ENCODE results near the gene STOX2. TPM values are rescaled to one million over a fixed set of nuclear protein-coding genes. Genes with fewer than 3 reads are reported as not detected.

Gene STOX2
- total RNA-seq, 2 experiments from 2014 or later = not detected

DNA sequence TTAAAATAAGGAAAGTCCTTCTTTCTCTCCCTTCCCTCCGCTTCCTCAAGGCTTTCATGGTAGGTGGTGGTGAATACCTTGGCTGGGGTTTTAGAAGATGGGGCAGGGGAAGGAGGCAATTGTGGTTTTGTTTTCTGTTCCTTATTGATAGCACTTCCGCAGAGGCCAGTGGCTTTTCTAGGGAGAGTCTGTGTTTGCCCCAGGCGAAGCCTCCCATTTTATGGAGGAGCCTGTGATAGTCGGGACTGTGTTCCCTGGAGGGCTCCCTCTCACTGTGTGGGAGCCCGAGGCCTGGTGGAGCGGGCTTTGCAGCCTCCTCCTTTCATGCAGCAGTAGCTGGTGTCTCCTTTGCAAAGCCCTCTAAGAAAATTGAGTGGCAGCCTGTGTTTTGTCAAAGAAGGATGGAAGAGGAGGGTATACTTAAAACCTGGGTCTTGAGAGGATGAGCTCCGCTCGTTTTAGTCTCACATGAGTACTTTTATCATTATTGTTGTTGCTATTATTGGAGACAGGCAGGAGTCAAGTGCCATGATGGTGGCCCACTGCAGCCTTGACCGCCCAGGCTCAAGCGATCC lies 29.8 kb upstream of the STOX2 start:
- no peak overlapping the region for H3K4me3 Mint-ChIP-seq

DNA sequence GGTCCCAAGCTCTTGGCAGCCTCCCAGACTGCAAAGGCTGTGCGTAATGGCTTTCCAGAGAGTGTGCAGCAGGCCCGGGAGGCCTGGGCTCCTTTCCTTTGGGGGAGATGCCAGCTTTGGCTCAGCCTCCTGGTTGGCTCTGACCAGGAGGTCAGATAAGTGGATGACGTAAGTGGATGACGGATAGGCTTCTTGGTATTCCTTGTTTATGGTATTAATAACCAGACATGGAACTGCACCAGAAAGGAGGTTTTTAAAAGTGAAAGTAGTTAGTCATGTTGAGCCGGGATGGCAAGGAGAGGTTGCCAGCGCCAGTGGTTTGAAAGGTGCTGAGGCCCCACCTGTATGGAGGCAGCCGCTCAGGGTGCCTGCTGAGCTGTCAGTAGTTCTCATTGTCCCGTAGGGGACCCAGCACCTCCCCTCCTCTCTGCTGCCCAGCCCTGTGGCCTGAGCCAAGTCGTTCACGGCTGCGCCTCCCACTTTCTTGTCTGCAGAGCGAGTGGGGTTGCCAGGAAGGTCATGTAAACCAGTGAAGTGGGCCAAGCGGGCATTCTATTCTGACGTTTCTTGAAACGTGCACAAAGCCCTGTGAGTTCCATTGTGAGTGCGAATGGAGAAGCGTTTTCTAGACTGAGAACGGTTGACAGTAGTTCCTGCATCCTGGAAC lies 28.7 kb upstream of the STOX2 start:
- Mint-ChIP-seq H3K36me3 (no peaks in the 10 kb centered on the region), H3K4me1 (no peaks in the 10 kb centered on the region), H3K9me3 (no peaks in the 10 kb centered on the region), H3K27ac (no peak overlapping the region), H3K4me3 (no peak overlapping the region), H3K27me3 (no peaks in the 10 kb centered on the region)
- DNase-seq = no peak

More for the DNA sequence above, 29.8 kb upstream of the STOX2 start:
- no peak for DNase-seq
- Mint-ChIP-seq H3K27ac (no peak overlapping the region), H3K4me1 (no peaks in the 10 kb centered on the region), H3K9me3 (no peaks in the 10 kb centered on the region), H3K36me3 (no peaks in the 10 kb centered on the region), H3K27me3 (no peaks in the 10 kb centered on the region)

DNA sequence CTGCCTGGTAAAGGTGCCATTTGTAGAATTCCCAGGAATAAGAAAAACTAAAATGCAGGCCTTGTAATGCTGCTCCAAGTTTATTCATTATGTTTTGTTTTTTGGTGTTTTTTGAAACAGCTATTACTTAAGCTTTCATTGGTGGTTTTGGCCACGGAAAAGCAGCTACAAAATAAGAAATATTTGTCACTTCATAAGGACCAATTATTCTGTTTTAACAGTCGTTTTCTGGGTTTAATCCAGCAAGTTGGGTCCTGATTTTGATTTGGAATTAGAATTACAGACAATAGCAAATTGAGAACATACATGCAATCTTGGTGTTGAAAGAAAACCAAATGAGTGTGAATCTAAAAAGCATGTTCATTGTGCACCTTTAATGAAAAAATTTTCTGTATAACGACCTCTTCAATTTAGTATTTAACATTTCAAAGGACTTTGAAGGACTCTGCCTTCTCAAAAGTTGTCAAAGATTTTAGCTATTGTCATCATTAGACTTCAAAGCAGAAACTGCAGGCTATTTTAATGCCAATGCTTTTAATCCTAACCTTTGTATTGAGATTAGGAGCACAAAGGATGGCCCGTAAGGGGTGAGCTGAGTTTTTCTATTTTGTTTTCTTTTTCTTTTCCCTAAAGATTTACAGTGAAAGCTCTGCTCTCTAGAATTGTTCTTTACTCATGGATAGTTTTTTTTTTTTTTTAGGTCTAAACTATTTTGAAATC lies 26.7 kb upstream of the STOX2 start:
- no peak for DNase-seq
- no peak overlapping the region for H3K4me3 Mint-ChIP-seq
- no peaks in the 10 kb centered on the region for H3K9me3 Mint-ChIP-seq

DNA sequence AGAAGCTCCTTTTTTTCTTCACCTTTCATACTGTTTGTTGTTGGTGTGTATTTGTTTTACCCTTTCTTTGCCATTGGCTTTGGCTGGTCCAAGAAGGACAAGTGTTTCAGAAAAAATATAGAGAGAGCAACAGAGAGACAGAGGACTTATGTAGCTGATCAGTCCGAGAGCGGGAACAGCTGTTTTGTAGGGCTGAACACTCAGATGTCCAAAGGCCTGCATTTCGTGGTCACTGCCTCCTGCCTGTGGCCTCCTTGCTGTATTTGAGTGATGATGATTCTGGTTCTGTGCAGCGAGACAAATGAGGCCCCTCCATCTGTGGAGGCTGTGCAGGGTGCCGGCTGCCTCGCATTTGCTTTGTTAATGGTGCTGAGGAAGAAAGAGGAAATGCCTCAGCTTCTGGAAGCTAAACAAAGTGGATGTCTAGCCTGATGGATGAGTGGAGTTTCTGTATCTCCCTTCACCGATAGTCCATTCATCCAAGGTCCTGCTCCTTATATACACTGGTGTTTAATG lies 19.8 kb upstream of the STOX2 start:
- Mint-ChIP-seq H3K4me1 (no peaks in the 10 kb centered on the region), H3K4me3 (no peak overlapping the region), H3K27me3 (peaks cover 4% of the 10 kb centered on the region), H3K27ac (no peak overlapping the region), H3K36me3 (no peaks in the 10 kb centered on the region), H3K9me3 (no peaks in the 10 kb centered on the region)
- no peak for DNase-seq

More for the DNA sequence above, 26.7 kb upstream of the STOX2 start:
- Mint-ChIP-seq H3K36me3 (no peaks in the 10 kb centered on the region), H3K27ac (no peak overlapping the region), H3K27me3 (no peaks in the 10 kb centered on the region), H3K4me1 (no peaks in the 10 kb centered on the region)

DNA sequence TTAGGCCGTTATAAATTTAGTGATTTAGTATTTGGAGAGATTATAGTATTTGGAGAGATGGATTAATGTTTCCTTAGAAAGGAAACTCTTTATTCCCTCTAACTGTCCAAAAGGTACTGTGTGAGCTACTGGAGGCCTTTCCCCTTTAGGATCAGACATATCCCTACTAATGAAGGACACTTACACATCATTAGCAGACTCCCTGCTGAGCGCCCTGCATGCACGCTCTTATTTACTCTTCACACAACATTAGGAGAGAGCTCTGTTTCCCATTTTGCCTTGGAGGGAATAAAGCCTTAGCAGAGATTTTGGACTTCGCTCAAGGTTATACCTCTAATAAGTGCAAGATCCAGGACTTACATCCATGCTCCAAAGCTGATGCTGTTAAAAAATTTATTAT lies 17.8 kb upstream of the STOX2 start:
- Mint-ChIP-seq H3K27ac (no peak overlapping the region), H3K4me1 (no peaks in the 10 kb centered on the region)

DNA sequence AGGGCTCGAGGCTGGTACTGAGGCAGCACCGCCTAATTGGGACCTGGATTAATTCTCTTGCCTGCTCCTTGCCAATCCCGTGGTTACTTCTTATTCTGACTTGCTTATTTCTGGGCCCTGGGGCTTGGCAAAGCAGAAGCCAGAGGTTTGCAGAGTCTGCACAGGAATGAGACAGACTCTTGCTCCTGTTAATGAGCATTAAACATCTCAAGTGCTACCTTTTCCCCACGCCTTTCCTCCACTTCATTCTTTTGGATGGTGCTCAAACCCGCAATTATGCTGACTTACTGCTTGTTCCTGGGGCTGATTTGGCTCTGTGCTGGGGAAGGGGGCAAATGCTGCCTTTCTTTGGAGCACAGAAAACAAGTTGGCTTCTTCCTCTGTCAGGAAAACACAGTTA lies 16.5 kb upstream of the STOX2 start:
- Mint-ChIP-seq H3K36me3 (no peaks in the 10 kb centered on the region), H3K27ac (no peak overlapping the region), H3K27me3 (peaks cover 4% of the 10 kb centered on the region), H3K4me3 (no peak overlapping the region), H3K9me3 (no peaks in the 10 kb centered on the region), H3K4me1 (no peaks in the 10 kb centered on the region)
- no peak for DNase-seq

More for the DNA sequence above, 17.8 kb upstream of the STOX2 start:
- H3K4me3 Mint-ChIP-seq = no peak overlapping the region
- DNase-seq = no peak
- H3K9me3 Mint-ChIP-seq = no peaks in the 10 kb centered on the region
- H3K36me3 Mint-ChIP-seq = no peaks in the 10 kb centered on the region
- H3K27me3 Mint-ChIP-seq = peaks cover 4% of the 10 kb centered on the region

DNA sequence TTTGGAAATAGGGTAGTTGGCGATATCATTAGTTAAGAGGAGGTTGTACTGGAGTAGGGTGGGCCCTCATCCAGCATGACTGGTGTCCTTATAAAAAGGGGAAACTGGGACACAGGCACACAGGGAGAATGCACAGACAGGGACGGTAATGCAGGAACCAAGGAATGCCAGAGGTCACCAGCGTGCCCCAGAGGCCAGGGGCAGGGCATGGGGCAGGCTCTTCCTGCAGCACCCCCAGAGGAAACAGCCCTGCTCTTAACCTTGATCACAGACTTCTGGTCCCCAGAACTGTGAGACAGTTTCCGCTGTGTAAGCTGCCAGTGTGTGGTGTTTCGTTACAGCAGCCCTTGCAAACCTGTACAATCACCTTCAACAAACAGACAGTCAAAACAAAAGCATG lies 15.9 kb upstream of the STOX2 start:
- Mint-ChIP-seq H3K27me3 (peaks cover 4% of the 10 kb centered on the region), H3K4me1 (no peaks in the 10 kb centered on the region), H3K9me3 (no peaks in the 10 kb centered on the region), H3K4me3 (no peak overlapping the region), H3K27ac (no peak overlapping the region), H3K36me3 (no peaks in the 10 kb centered on the region)
- no peak for DNase-seq

DNA sequence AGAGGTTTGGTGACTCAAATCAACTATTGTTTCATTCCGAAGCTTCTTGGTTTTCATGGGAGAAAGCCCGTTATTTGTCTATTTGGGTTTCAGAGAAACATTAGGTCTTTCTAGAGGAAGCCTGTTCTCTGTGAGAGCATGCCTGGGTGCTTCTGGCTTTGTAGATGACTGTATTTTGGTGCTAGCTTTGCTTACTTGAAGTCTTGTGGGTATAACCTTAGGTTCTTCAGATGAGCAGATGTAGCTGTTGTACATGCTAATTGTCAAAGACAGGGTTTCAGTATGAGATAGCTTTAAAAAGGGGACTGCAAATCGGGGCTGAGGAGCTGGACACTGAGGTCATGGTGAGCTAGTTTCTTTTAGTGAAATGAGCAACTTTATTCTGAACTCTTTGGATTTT lies 7.9 kb upstream of the STOX2 start:
- no peaks in the 10 kb centered on the region for H3K4me1 Mint-ChIP-seq
- peaks cover 10% of the 10 kb centered on the region for H3K27me3 Mint-ChIP-seq
- H3K27ac Mint-ChIP-seq = no peak overlapping the region
- H3K9me3 Mint-ChIP-seq = peaks cover 5% of the 10 kb centered on the region
- DNase-seq = no peak
- no peaks in the 10 kb centered on the region for H3K36me3 Mint-ChIP-seq
- H3K4me3 Mint-ChIP-seq = no peak overlapping the region

DNA sequence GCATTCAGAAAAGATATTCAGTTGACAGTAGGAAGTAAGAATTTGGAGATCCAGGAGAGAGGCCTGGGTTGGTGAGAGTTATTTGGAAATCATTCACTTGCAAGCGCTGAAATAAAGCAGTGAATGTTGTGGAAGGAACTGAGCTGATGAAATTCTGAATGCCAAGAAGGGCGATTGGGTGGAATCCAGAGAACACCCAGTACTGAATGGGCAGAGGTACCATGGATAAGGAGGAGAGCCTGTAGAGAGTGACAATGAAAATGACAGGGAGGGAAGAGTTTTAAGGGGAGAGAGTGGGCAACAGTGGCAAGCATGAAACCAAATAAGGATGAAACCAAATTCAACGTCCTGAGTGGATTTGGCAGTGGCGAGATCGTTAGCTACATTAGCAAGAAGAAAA lies 6.7 kb upstream of the STOX2 start:
- H3K27ac Mint-ChIP-seq = no peak overlapping the region

DNA sequence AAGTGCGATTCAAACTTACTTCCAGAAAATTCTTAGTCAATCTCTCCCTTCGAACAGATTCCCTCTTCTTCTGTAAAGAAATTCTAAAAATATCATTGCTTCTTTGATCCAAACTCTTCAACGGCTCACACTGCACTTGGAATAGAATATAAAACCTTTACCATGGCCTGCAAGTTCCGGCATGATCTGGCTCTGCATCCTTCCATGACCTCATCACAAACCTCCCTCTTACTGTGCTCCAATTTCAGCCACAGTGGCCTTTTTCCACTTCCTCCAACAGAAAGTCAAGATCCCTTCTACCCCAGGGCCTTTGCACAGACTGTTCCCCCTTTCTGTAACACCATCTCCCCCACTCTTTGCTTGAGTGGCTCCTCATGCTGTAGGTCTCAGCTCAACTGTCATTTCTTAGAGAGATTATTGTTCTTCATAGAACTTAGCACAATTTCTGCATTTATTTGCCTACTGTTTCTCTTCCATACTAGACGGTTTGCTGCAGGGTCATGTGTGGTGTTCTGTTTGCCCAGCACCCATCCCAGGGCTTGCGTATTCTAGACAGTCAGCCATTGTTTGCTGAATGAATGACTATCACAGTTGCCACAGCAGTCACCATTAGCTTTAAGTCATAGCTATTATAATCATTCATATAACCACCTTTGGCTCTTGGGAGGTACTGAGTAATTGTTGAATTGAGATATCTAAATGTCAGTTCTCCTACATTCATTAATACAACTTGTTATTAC lies 1.9 kb upstream of the STOX2 start:
- H3K27me3 Mint-ChIP-seq = peaks cover 57% of the 10 kb centered on the region
- H3K27ac Mint-ChIP-seq = no peak overlapping the region
- no peak overlapping the region for H3K4me3 Mint-ChIP-seq
- no peaks in the 10 kb centered on the region for H3K36me3 Mint-ChIP-seq
- peaks cover 5% of the 10 kb centered on the region for H3K9me3 Mint-ChIP-seq
- DNase-seq = no peak
- peaks cover 3% of the 10 kb centered on the region for H3K4me1 Mint-ChIP-seq

More for the DNA sequence above, 6.7 kb upstream of the STOX2 start:
- Mint-ChIP-seq H3K27me3 (peaks cover 16% of the 10 kb centered on the region), H3K36me3 (no peaks in the 10 kb centered on the region), H3K9me3 (peaks cover 5% of the 10 kb centered on the region), H3K4me1 (no peaks in the 10 kb centered on the region), H3K4me3 (no peak overlapping the region)
- no peak for DNase-seq

DNA sequence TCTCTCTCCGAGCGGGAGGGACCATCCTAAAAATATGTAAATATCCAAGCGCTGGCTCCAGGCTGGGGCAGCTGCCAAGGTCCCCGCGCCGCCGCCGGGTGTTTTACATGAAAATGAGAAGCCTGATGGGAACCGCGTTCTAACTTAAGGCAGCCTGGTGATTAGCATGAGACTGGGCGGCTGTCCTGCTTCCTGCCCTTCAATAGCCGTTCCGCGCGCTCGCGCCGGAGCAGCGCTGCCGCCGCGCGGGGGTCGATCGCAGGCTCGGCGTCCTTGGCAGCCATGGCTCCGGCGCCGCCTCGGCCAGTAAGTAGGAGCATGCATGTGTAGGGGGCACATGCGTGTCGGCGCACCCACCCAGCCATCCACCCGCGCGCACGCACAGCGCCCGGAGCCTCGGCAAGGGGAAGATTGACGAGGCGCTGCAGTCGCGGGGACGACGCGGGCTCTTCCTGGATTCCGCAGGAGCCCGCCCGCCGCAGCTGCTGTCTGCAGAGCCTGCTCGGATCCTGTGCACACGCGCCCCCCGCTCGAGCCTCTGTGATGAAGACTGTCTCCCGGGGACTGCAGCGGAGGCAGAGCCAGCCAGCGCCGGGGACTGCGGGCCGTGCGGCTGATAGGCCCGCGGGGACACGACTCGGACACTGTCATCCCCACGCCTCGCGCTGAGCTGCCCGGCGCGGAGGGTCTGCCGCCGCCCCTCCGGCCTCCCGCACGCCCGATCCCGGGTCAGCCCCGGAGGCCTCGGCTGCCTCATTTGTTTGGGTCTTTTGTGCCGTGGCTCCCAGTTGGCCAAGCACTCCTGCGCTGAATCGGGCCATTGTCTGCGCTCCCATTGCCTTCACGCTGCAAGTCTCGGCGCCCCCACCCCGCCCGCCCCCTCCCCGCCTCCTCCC lies 734 bp downstream of the STOX2 start:
- peaks cover 3% of the 10 kb centered on the region for H3K4me1 Mint-ChIP-seq
- H3K27me3 Mint-ChIP-seq = peaks cover 79% of the 10 kb centered on the region
- no peaks in the 10 kb centered on the region for H3K36me3 Mint-ChIP-seq
- H3K27ac Mint-ChIP-seq = no peak overlapping the region
- peak overlapping the region; percentile 23 for H3K4me3 Mint-ChIP-seq
- DNase-seq = peak; percentile 9
- H3K9me3 Mint-ChIP-seq = peaks cover 2% of the 10 kb centered on the region

DNA sequence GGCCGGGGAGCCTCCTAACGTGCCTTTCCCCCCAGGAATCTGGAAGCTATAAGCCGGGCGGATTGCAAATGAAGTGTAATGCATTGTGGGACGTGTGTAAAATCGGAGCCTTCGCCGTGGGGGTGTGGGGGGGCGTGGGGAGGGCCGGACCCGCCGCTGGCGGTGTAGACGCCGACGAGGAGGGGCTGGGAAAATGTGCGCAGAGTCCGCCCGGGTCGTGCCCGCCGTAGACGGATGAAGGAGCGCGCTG lies 1.3 kb downstream of the STOX2 start:
- H3K4me3 Mint-ChIP-seq = no peak overlapping the region
- no peaks in the 10 kb centered on the region for H3K9me3 Mint-ChIP-seq
- H3K4me1 Mint-ChIP-seq = peaks cover 3% of the 10 kb centered on the region
- no peak overlapping the region for H3K27ac Mint-ChIP-seq
- DNase-seq = no peak
- H3K27me3 Mint-ChIP-seq = peaks cover 76% of the 10 kb centered on the region
- no peaks in the 10 kb centered on the region for H3K36me3 Mint-ChIP-seq

DNA sequence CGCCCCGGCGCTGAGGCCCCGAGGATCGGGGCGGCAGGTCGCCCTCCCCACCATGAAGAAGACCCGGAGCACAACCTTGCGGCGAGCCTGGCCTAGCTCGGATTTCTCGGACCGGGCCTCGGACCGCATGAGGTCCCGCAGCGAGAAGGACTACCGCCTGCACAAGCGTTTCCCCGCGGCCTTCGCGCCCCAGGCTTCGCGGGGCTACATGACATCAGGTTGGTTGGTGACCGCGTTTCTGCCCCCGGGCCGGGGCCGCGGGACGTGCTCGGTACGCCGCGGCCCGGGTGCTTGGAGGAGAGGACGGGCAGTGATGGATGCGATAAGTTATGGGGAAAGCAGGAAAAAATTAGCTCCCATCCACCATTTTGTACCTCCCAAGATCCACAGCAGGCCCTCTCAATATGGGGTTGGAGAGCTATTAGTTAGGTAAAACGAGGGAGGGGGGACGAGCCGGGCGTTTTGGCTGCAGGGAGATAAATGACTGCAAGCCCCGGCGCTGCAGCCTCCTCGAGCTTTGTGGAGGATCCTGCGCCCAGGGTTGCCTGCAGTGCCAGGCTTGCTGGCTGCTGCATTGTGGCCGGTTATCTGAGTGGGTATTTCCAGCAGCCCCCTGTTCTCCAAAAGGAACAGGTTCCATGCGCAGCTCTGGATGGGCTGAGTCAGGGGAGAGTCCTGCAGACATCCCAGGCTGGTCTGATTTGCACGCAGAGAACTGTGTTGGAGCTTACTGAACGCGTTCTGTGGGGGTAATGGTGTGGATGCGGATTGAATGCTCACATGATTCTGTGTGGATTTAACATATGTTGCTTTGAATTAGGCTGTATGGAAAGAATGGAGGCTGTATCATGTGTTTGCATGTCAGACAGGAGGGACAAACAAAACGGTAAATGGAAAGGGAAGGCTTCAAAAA lies 1.9 kb downstream of the STOX2 start:
- Mint-ChIP-seq H3K4me1 (peaks cover 3% of the 10 kb centered on the region), H3K4me3 (no peak overlapping the region), H3K27me3 (peaks cover 70% of the 10 kb centered on the region), H3K36me3 (no peaks in the 10 kb centered on the region), H3K27ac (no peak overlapping the region), H3K9me3 (no peaks in the 10 kb centered on the region)
- no peak for DNase-seq

Data from activated naive CD8-positive, alpha-beta T cell treated with anti-CD3 and anti-CD28 coated beads for 36 hours (primary cell).